Neural progenitor cell (in vitro differentiated cells): ENCODE data around the gene MTRR. TPM values are rescaled to one million over a fixed set of nuclear protein-coding genes. Genes with fewer than 3 reads are reported as not detected.

Source experiments
- DNase-seq: peaks from one replicate; pipeline ENCODE4 v3.0.0-alpha.2; 2016; ENCODE audit warnings: low spot score
- H2AFZ ChIP-seq: fragments of 200-600 bp; sonication (generic); replicated peaks from 2 replicates; pipeline ENCODE4 v1.6.1; 2016; ENCODE audit warnings: antibody characterized with exemption
- H3F3A ChIP-seq: fragments of 200-600 bp; sonication (generic); 2 replicates; pipeline ENCODE4 v1.6.1; 2016; ENCODE audit warnings: antibody characterized with exemption, low read depth
- H3K27ac ChIP-seq: fragments of 200-600 bp; sonication (generic); 2 replicates; pipeline ENCODE4 v1.5.1; 2016; ENCODE audit warnings: mild to moderate bottlenecking
- H3K27me3 ChIP-seq: fragments of 200-600 bp; sonication (generic); 2 replicates; pipeline ENCODE4 v1.6.1; 2016; ENCODE audit warnings: mild to moderate bottlenecking, moderate library complexity
- H3K36me3 ChIP-seq: fragments of 200-600 bp; sonication (generic); 2 replicates; pipeline ENCODE4 v1.5.1; 2016
- H3K4me1 ChIP-seq: fragments of 200-600 bp; sonication (generic); 2 replicates; pipeline ENCODE4 v1.6.1; 2016; ENCODE audit warnings: mixed run types
- H3K4me2 ChIP-seq: fragments of 200-600 bp; sonication (generic); 2 replicates; pipeline ENCODE4 v1.6.1; 2016
- H3K4me3 ChIP-seq: fragments of 200-600 bp; sonication (generic); 2 replicates; pipeline ENCODE4 v1.5.1; 2016
- H3K79me2 ChIP-seq: fragments of 200-600 bp; sonication (generic); 2 replicates; pipeline ENCODE4 v1.6.1; 2016; ENCODE audit warnings: low read depth
- H3K9ac ChIP-seq: fragments of 200-600 bp; sonication (generic); 2 replicates; pipeline ENCODE4 v1.6.1; 2016
- H3K9me3 ChIP-seq: fragments of 200-600 bp; sonication (generic); 2 replicates; pipeline ENCODE4 v1.5.1; 2016; ENCODE audit warnings: low read depth
- H4K20me1 ChIP-seq: fragments of 200-600 bp; sonication (generic); 2 replicates; pipeline ENCODE4 v1.6.1; 2016; ENCODE audit warnings: low read depth
- H3K27ac Mint-ChIP-seq: 3 replicates; pipeline ENCODE4 v1.8.0; 2021; ENCODE audit warnings: mixed read lengths
- H3K27me3 Mint-ChIP-seq: 2 replicates; pipeline ENCODE4 v1.8.0; 2022; ENCODE audit warnings: low read depth, mild to moderate bottlenecking, inconsistent platforms, moderate library complexity, mixed read lengths; ENCODE audit not compliant: insufficient read depth
- H3K36me3 Mint-ChIP-seq: 3 replicates; pipeline ENCODE4 v1.8.0; 2021; ENCODE audit warnings: mixed read lengths
- H3K4me1 Mint-ChIP-seq: 3 replicates; pipeline ENCODE4 v1.8.0; 2021; ENCODE audit warnings: mixed read lengths
- H3K4me3 Mint-ChIP-seq: 3 replicates; pipeline ENCODE4 v1.8.0; 2021; ENCODE audit warnings: mild to moderate bottlenecking, moderate library complexity, mixed read lengths
- H3K9me3 Mint-ChIP-seq: 3 replicates; pipeline ENCODE4 v1.8.0; 2020; ENCODE audit warnings: mixed read lengths
- CTCF ChIP-seq: fragments of 200-600 bp; sonication (generic); IDR thresholded peaks from 2 replicates; pipeline ENCODE4 v1.5.1; 2017; ENCODE audit warnings: antibody characterized with exemption, mild to moderate bottlenecking
- EZH2 ChIP-seq: fragments of 200-600 bp; sonication (generic); IDR thresholded peaks from 2 replicates; pipeline ENCODE4 v1.6.1; 2017; ENCODE audit warnings: antibody characterized with exemption, mild to moderate bottlenecking, moderate library complexity
- EZH2phosphoT487 ChIP-seq: fragments of 200-600 bp; sonication (generic); IDR thresholded peaks from 2 replicates; pipeline ENCODE4 v1.6.1; 2017; ENCODE audit warnings: antibody characterized with exemption
- total RNA-seq: library from RNA; depleted of rRNA; stranded (reverse); fragments of >200 nt; gene quantifications from 2 replicates; pipeline ENCODE4 v1.2.3, GENCODE V29; 2015; ENCODE audit warnings: low replicate concordance

The MTRR gene
- total RNA-seq, 1 donor from 2014 or later, result 53.5 TPM

- H3K36me3 ChIP-seq, result peaks cover 25% of the 10 kb centered on the region
- H3K79me2 ChIP-seq, result no peaks in the 10 kb centered on the region
- Mint-ChIP-seq H3K4me1 (peaks cover 2% of the 10 kb centered on the region), H3K36me3 (peaks cover 37% of the 10 kb centered on the region), H3K4me3 (no peak overlapping the region), H3K27ac (no peak overlapping the region), H3K9me3 (no peaks in the 10 kb centered on the region), H3K27me3 (no peaks in the 10 kb centered on the region)
- H3K27ac ChIP-seq, result no peak overlapping the region
- no peaks in the 10 kb centered on the region for H3F3A ChIP-seq
- H4K20me1 ChIP-seq, result no peaks in the 10 kb centered on the region
- H3K4me3 ChIP-seq, result no peak overlapping the region
- TF ChIP-seq EZH2 (no peak), EZH2phosphoT487 (no peak), CTCF (no peak)
- H3K9ac ChIP-seq, result no peak overlapping the region
- DNase-seq, result no peak
- H2AFZ ChIP-seq, result no peak overlapping the region
- no peaks in the 10 kb centered on the region for H3K9me3 ChIP-seq
- H3K27me3 ChIP-seq, result no peaks in the 10 kb centered on the region
- no peaks in the 10 kb centered on the region for H3K4me1 ChIP-seq
- no peak overlapping the region for H3K4me2 ChIP-seq
Measured at GRCh38 chr5:7894439-7894838, 25.5 kb downstream of the MTRR start.

- Histone ChIP-seq H3K9me3 (no peaks in the 10 kb centered on the region), H4K20me1 (no peaks in the 10 kb centered on the region), H3K27ac (no peak overlapping the region), H3K4me2 (no peak overlapping the region), H3K27me3 (no peaks in the 10 kb centered on the region), H3K9ac (no peak overlapping the region), H2AFZ (no peak overlapping the region), H3F3A (no peaks in the 10 kb centered on the region), H3K36me3 (peaks cover 26% of the 10 kb centered on the region), H3K79me2 (no peaks in the 10 kb centered on the region), H3K4me1 (no peaks in the 10 kb centered on the region), H3K4me3 (no peak overlapping the region)
- no peaks in the 10 kb centered on the region for H3K9me3 Mint-ChIP-seq
- no peaks in the 10 kb centered on the region for H3K27me3 Mint-ChIP-seq
- DNase-seq, result no peak
- H3K4me3 Mint-ChIP-seq, result no peak overlapping the region
- H3K27ac Mint-ChIP-seq, result no peak overlapping the region
- H3K36me3 Mint-ChIP-seq, result peaks cover 38% of the 10 kb centered on the region
- peaks cover 2% of the 10 kb centered on the region for H3K4me1 Mint-ChIP-seq
- TF ChIP-seq CTCF (no peak), EZH2 (no peak)
Measured at GRCh38 chr5:7894860-7895259, 25.9 kb downstream of the MTRR start.

- H3K79me2 ChIP-seq, result no peaks in the 10 kb centered on the region
- no peak overlapping the region for H3K27ac Mint-ChIP-seq
- peaks cover 37% of the 10 kb centered on the region for H3K36me3 ChIP-seq
Measured at GRCh38 chr5:7897014-7897600, 28.2 kb downstream of the MTRR start.

More at GRCh38 chr5:7897014-7897600, 28.2 kb downstream of the MTRR start:
- no peaks in the 10 kb centered on the region for H3K27me3 Mint-ChIP-seq
- H3K4me3 Mint-ChIP-seq, result no peak overlapping the region
- H3K27me3 ChIP-seq, result no peaks in the 10 kb centered on the region
- H4K20me1 ChIP-seq, result no peaks in the 10 kb centered on the region
- H3K36me3 Mint-ChIP-seq, result peaks cover 36% of the 10 kb centered on the region
- H3F3A ChIP-seq, result no peaks in the 10 kb centered on the region
- H3K27ac ChIP-seq, result no peak overlapping the region
- H3K9me3 ChIP-seq, result no peaks in the 10 kb centered on the region
- TF ChIP-seq CTCF (peak; percentile 64), EZH2phosphoT487 (no peak)
- peak; percentile 42 for DNase-seq
- peaks cover 2% of the 10 kb centered on the region for H3K4me1 Mint-ChIP-seq
- no peak overlapping the region for H3K4me3 ChIP-seq
- no peaks in the 10 kb centered on the region for H3K9me3 Mint-ChIP-seq
- no peak overlapping the region for H2AFZ ChIP-seq
- H3K4me1 ChIP-seq, result no peaks in the 10 kb centered on the region
- H3K9ac ChIP-seq, result no peak overlapping the region
- no peak overlapping the region for H3K4me2 ChIP-seq
